ENCODE measurements around the gene MCF2L2. TPM values are rescaled to one million over a fixed set of nuclear protein-coding genes. Genes with fewer than 3 reads are reported as not detected.
A peak's percentile ranks its signal among the peaks of the same experiment; 100 is the strongest.
"Not testable (repeated sequence)": the region's sequence is repeated elsewhere in the genome, so short reads cannot be mapped to it uniquely, and the experiment has no call there.

MCF2L2 gene
- total RNA-seq, 1 experiment from 2014 or later, result 0.24 TPM

DNA sequence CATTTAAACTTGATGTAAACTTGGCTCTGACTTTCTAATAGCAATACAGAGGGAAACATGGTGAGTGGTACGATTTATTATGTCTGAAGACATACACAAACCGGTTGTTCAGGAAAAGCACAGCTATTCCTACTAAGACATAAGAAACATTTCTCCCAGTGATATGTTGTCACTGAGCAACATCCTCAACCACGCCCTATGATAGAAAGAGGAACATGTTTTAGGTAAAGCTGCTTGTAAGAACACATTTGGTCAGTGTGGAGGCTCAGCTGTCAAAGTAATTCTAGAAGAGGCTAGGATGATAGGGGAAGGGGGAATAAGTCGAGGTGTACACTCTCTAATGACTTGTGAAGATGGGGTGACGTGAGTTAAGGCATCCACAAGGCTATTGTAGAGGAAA, 218.1 kb downstream of the MCF2L2 start:
- no peak for DNase-seq (ENCODE audit: low read depth)

DNA sequence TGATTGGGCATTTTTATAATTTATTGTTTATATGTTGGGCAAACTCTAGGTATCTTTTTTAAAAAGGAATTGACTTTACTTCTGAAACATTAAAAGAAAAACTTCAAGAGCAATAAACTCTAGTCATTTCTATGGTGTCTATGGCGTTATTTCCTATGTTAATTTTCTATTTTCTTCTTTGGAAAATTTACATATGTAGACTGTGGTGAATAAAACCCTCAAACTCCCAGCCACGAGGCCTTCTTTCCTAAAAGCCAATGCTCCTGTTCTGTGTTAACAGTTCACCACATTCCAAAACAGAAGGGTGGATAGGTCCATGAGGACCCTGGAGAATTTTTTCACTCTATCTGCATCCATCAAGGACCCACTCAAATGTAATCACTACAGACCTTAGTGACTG, 219.6 kb downstream of the MCF2L2 start:
- DNase-seq (ENCODE audit: low read depth), result no peak

DNA sequence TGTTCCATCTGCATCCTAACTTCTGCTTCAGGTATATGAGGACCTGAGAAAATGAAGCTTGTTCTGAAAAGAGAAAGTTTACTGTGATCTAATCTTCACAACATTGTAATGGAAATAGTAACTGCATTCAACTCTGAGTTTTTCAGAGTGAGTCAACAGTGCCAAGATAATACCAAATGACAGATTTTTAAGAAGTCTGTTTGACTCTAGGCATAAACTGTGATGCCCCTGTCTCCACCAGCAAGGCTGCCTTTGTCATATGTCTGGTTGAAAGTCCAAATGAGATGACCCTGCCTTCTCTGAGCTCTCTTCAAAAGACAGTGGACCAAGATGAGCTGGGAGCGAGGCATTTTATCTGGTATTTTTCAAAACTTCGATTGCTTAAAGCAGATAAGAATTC, 220.2 kb downstream of the MCF2L2 start:
- DNase-seq (ENCODE audit: low read depth), result no peak

DNA sequence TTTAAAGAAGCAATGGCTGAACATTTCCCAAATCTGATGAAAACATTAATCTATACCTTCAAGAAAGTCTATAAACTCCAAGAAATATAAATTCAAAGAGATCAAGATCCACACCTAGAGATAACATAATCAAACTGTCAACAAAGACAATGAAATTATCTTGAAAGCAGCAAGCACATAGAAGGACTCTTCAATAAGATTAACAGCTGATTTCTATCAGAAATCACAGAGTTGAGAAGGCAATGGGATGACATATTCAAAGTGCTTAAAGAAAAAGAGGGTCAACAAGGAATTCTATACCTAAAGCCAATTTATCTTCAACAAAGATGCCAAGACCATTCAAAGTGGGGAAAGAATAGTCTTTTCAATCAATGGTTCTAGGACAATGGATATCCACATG, 224.7 kb downstream of the MCF2L2 start:
- DNase-seq (ENCODE audit: low read depth), result no peak

DNA sequence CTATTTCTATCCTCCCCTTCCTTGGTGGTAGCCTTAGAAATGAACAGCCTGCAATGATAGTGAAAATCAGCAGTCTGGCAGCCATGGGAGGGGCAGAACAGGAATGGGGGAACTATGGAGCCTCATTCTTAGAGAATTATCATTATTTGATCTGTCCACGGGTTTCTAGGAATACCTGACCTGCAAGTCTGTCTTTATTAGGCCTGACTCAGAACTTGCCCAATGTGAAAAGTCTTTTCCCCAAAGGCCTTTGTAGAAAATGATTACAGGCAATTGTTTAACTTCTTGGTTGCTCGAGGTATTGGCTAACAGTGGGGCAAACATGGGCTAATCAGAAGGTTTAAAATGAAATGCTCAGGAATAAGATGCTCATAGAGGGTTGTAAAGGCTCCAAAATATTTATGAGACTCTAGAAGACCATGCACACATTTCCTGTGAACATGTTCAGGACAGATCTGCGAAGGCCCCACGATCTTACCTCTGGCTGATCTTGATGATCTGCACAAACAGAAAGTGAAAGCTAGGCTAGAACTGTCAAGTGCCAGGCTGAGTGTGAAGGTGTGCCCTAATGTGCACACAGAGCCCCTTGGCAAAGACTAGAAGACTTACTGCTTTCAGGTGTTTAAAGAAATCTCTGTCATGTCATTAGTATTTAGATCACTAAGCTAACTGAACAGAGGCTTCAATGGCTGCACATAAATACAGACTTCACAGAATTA, 226.3 kb downstream of the MCF2L2 start:
- no peak for DNase-seq (ENCODE audit: low read depth)

DNA sequence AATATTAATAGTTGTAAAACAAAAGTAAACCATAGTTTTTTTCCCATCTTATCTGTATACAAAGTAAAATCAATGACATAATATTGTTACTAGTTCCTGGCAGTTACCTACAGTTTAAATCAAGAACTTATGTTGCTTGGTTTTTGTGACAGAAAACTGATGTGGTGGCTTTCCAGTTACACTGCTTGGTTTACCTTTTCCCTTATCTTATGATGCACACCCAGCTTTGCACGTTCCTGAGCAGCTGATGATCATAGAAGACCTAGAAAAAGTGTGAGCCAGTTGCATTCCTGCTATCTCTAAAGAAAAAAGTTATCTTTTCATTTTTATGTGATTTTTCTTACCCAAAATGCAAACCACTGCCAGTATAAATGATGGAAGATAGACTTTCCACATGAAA, 229.5 kb downstream of the MCF2L2 start:
- DNase-seq (ENCODE audit: low read depth), result no peak

DNA sequence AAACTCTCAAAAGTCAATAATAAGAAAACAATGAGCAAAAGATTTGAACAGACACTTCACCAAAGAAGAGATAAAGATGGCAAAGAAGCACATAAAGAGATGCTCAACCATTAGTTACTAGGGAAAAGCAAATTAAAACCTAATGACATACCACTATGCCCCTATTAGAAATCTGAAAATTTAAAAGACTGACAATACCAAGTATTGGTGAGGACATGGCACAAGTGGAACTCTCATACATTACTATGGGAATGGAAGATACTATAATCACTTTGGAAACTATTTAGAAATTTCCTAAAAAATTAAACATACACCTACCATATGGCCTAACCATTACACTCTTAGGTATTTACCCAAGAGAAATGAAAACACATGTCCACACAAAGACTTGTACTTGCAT, 230.7 kb downstream of the MCF2L2 start:
- DNase-seq (ENCODE audit: low read depth), result no peak

DNA sequence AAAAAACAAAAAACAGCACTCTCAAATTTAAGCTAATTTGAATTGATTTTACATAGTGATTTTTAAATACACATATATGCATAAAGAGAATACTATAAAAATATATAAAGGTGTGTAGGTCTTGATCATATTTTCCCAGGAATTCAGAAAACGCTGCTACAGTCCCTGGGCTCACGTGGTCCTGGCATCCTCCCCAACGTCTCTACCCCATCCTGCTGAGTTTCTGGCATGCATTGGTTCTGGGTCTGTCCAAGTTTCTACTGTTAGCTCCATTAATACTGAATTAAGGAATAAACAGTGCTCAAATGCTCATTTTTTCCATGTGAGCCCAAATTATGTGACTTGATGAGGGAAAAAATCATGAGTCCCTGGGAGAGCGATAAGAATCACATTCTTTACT, 233.2 kb downstream of the MCF2L2 start:
- DNase-seq (ENCODE audit: low read depth), result no peak

DNA sequence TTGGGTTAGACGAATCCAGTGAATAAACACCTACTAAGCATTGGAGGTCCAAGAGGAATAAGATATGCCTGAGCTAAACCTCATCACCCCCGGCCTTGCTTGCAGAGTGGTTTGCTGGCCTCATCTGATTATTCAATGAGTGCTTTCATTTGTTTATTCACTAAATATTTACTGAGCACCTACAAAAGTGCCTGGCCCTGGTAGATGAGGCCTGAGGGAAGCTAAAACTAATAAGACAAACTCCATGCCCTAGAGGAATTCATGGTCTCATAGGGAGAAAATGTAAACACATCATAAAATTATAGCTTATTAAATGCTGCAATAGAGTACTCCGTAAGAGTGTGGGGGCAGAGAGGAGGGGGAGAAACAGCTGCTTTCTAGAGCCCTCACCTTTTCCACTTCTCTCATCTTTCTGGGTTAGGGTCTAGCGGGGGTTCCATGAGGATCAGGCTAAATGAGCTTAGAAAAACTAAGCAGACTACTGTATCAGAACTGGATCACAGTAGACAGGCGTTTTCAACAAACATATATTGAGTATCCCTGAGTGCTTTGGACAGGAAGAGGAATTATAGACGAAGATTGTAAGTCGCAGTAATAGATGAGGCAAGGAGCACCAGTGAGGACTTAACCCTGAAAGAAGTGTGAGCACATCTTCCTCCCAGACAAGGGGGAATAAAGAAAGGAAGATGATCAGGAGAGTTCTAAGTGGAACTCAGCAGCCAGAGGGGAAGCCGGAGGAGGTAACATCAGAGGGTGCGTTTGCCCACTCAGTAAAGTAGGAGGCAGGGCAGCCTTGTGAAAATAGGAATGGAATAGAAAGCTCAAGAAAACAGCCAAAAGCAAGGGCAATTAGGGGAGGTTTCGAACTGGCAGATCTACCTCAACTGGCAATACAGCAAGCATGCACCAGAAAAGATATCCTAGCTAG, 234.4 kb downstream of the MCF2L2 start:
- DNase-seq (ENCODE audit: low read depth), result no peak

DNA sequence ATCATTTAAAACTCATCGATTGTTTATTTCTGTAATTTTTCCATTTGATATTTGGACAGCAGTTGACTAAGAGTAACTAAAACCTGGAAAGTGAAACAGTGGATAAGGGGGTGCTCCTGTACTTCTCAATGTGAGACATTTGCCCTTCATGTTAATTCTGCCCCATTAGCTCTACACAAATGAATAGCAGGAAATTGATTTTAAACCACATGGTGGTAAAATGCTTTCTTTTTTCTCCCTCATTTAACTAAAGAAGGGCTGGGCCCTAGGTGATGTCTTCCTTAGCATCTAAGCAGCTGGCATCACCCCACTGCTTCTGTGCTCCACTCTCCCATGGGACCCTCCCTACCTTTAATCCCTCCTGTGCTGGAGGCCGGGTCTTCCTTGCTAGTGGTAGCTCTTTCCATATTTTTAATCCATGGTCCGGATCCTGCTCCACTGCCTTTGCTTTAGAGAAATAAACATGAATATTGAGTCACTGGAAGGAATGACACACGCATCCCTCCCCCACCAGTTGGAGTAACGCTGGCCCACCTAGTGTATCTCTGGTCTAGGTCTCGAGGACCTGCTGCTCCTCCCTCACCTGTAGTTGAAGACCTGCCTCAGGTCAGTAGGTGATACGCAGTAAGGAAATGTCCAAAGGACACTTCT, 235.6 kb downstream of the MCF2L2 start:
- DNase-seq (ENCODE audit: low read depth), result no peak

DNA sequence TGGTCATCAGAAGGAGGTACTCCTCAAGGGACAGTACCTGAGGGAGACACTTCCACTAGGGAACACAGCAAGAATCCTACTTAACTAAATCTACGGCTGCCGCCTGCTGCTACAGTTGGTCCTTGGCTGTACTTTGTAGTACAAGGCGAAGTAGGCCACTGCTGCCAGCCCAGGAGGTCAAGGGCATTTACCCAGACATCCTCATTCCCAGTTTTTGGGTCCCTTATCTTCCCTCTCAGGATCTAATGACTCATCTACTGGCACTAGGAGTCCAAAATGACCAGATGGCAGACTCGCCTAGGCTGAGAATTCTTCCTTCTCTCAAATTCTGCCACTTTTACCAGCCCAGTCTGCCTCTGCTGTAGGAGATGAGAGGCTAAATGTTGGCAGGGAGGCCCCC, 238.8 kb downstream of the MCF2L2 start:
- peak; percentile 69 for DNase-seq (ENCODE audit: low read depth)

DNA sequence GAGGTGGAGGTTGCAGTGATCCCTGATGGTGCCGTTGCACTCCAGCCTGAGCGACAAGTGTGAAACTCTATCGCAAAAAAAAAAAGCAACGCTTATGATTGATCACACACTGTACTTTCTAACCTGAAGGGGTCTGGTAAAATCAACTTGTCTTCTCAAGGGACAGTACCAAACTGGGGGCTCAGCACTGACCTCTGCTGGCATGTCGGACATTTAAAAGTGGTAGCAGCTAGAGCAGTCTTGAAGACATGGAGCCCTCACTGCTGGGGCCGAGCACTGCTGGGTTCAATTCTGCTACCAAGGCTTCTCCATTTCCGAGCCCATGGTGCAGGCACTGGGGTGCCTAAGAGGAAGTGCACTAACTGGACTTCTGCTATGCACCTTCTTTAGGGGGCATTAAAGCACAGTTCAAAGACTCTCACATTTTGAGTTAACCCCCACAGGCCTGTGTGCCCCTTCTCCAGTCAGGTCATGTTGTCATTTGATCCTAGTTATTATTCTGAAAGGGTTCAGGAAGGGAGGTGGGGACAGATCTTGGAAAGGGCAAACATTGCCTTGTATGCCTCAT, 239.4 kb downstream of the MCF2L2 start:
- DNase-seq (ENCODE audit: low read depth), result peak; percentile 24

DNA sequence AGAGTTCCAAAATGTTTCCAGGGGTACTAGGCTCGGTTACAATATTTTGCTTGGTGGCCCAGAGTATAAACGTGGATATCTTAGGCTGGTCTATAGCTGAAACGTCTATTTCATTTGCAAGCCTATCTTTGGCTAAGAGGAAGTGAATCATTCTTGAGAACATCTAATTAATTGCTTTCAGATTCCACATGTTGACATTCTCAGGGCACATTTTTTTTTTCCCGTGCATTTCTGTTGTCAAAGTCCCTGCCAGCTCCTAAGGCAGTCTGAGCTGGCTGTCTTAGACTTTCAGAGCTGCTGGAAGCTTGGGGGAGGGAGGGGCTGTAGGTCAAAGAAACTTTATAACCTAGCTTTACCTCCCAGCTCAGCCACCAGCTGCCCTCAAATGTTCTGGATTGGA, 242.7 kb downstream of the MCF2L2 start:
- DNase-seq (ENCODE audit: low read depth), result peak; percentile 93

DNA sequence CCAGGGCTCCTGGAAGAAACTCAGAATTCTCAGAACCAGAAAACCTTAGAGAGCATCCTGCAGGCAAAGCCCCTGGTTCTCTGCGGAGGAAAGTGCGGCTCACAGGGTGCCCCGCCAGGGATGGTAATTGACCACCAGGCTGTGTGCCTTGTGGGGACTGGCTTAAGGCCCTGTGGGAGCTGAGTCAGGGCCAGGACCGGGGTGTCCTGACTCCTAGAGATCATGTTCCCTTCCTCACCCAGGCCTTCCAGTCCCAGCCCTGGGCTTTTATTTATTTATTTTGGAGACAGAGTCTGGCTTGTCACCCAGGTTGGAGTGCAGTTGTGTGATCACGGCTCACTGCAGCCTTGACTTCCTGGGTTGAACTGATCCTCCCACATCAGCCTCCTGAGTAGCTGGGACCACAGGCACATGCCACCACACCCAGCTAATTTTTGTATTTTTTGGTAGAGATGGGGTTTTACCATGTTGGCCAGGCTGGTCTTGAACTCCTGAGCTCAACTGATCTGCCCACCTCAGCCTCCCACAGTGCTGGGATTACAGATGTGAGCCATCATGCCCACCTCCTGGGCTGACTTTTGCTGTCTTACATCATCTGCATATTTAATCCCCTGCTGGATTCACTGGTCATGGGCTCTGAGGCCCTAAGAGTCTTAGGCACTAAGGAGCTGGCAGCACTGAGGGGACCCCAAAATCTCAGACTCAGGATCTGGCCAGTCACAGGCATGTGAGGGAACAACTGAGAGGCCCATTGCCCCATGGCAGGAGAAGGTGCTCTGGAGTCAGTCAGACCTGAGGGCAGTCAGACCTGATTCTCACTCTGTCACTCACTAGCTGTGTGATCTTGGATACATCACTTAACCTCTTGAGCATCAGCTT, 245.4 kb downstream of the MCF2L2 start:
- peak; percentile 13 for DNase-seq (ENCODE audit: low read depth)

DNA sequence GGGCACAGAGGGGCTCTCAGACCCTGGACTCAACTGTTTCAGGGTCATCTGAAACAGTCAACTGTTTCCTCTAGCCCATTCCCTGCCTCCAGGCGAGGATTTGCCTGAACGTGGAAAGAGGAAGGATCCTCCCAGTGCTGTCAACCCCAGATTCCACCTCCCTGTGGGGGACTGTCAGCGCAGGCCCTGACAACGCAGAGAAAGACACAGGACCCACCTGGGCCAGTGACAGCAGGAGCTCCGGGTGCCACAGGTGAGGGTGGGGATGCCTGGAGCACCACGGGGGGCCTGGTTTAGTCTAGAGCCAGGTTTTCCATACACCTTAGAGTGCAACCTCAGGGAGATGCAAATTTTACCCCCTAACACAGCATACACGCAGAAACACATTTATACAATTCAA, 246.3 kb downstream of the MCF2L2 start:
- no peak for DNase-seq (ENCODE audit: low read depth)

DNA sequence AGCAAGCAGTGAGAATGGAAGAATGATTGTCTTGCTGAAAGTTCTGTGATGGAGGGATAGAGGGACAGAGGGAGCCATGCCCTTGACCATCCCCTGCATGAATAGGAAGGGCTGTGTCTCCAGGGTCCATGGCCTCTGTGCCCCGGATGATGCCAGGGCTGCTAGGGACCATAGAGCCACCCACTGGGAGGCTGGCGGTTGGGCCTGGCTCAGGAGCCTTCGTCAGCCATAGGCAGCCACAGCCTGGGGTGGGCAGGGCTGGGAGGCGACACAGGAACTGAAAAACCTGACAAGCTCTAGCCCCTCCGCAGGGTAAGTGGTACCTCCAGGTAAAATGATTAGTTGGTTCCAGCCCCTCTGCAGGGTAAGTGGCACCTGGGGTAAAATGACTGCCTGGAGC, 246.8 kb downstream of the MCF2L2 start:
- DNase-seq (ENCODE audit: low read depth), result no peak

DNA sequence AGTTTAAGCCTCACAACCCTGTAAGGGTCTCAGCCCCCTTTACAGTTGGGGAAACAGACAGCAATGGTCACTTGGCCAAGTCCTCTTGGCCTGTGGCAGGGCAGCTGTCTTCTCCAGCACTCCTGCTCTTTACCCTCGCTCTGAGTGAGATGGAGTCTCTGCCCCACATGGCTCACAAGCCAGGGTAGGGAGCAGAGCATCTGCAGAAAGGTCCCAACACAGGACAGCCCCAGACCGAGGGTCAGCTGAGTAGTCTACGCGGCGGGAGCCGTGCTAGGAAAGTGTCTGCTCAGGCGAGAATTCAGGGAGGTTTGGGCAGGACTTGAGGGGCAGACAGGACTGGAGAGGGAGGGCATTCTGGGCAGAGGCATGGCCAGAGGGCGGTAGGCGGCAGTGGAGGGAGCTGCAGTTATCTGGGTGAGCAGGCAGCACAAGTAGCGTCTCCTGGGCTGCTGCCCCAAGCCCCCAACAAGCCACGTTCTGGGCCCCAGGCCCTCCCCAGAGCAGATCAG, 247.6 kb downstream of the MCF2L2 start:
- no peak for DNase-seq (ENCODE audit: low read depth)

DNA sequence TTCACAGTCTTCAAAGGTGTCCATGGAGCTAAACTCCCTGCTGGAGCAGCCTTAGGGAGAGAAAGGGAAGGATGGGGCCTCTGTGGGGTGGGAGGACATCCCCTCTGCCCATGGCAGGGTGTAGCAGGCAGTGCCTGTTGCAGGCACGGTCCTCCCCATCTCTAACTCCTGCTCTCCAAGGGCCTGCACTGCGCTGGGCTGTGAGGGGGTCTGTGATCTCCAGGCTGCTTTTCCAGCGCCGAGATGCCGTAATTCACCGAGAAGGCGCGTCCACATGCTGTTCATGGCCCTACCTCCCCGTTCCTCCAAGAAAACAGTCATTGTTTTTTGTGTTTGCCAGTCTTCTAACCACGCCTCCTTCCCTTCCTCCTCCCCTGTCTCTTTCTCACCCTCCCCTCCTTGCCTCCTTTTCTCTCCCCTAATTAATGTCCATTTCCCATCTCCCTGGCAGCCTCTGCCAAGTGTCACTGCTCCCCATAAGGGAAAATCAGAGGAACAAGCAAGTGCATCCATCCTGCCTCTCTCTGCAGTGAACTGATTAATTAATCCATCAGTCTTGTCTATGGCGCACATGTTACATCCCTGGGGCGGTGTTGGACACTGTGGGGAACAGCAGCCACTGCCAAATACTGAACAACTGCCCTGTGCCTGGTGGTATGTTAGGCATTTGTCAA, 248.2 kb downstream of the MCF2L2 start:
- no peak for DNase-seq (ENCODE audit: low read depth)

DNA sequence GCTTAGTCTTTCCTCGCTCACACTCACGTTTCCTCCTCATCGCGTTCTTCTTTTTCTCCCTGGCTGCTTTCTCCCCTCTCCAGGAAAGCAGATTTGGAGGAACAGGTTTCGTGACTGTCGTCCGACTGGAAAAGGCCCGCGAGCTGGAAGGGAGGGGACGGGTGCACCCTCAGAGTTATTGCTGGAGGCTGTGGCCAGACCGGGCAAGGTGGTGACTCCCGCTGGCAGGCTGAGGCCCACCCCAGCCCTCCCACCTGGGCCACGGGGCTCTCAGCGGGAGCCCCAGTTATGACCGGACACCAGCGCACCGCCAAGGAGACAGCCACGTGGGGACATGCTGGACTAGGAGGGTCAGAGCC, 248.9 kb downstream of the MCF2L2 start:
- DNase-seq (ENCODE audit: low read depth), result not testable (repeated sequence)

DNA sequence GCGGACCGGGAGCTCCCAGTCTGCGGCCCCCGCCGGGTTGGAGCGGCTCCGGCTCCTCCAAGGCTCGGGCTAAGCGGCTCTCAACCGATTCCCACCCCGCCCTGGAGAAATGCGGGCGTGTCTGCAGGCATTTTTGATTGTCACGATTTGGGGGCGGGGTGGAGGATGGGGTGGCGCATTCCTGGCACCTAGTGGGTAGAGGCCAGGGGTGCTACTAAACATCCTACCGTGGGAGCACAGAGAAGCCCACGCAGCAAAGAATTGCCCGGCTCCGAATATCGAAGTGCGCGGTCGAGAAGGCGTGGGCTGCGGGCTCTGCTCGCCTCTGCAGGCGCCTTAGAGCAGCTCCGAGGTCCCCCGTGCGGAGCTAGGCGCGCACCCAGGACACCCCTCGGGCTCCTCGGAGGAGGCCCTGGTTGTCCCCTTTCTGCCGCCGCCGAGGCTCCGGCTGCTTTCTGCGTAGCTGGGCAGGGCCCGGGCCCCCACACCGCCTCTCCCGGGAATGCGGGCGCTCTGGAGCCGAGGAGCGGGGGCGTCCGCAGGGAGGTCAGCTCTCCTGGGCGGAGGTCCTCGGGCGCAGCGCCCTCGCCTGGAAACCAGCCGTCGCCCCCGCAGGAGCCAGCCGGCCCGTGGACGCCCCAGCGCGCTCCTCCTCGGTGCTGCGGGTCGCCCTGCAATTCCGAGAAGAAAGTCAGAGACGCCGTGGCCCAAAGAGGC, 249.4 kb downstream of the MCF2L2 start:
- no peak for DNase-seq (ENCODE audit: low read depth)
